Left kidney (tissue), 2 donors: ENCODE measurements around the gene BMP4. TPM values are rescaled to one million over a fixed set of nuclear protein-coding genes. Genes with fewer than 3 reads are reported as not detected.

ENCODE experiments used
- DNase-seq: peaks from one replicate; pipeline ENCODE4 v3.0.0-alpha.2; 2013
- polyA plus RNA-seq: library from polyadenylated mRNA; unstranded; fragments of 120-200 nt; gene quantifications from one replicate; pipeline ENCODE4 v1.2.1, GENCODE V29; 2013; ENCODE audit not compliant: insufficient read length

BMP4 gene
- polyA plus RNA-seq, 1 donor: 44.5 TPM

- no peak for DNase-seq
These were observed 12.1 kb upstream of the BMP4 start for GRCh38 chr14:53968726-53969125.

GRCh38 chr14:53967606-53968005 is 11.0 kb upstream of the BMP4 start:
- DNase-seq: no peak

DNA sequence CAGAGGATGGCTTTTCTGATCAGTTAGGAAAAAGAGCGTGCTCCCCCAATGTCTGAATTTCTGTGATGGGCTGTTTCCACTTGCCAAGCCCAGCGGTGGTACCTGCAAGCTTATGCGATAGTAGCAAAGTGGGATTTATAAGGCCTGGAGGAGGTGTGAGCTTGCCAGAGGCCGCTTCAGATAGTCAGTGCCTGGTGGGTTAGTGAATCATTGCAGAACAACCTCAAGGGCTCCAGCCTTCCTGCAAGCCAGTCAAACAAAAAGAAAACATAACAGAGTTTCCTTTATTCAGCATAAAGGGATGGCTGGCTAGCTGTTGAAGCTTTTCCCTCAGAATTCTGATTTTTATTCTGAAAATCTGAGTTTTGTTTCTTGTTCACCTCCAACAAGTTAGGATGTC is 7.6 kb upstream of the BMP4 start:
- no peak for DNase-seq

DNA sequence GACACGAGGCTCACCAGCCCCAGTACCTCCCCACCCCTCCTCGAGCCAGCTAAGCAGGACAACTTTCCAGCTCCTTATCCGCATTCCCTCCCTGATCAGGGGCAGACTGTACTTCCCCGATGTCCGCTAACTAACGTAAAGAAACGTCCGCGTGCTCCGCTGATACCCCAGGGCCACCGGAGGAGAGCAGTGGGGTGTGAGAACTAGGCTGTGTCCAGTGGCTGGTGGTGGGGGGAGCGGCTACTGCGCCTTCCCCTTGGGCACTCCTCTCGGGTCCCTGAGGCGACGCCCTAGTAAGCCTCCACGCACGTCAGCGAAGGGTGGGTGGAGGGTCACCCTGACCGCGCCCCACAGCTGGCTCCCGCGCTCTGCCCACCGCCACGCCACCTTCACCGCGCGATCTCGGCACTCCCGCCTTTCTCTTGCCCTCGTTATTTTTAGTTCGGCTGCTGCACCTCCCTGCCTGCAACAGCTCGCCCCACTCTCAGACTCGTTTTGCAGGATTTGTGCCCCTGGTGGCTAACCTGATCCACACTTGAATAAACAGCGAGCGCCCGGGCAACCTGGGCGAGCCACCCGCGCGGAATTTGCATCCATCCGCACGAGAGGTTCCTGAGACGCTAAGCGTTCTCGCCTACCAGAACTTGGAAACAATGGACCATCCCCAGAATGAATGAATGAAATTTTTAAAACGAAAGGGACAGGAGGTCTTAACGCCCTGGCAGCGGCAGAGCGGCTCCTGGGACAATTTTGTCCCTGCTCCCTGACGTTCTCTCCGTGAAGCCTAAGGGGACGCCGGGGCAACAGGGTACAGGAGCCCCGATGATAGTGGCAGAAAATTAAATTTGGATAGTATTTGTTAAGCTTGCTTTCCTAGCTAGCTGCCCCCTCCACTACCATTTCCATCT is 6.9 kb upstream of the BMP4 start:
- DNase-seq: peak; percentile 67

GRCh38 chr14:53962953-53963319 is 6.3 kb upstream of the BMP4 start:
- no peak for DNase-seq

- DNase-seq: no peak
These were observed 2.0 kb upstream of the BMP4 start for GRCh38 chr14:53958628-53959027.

DNA sequence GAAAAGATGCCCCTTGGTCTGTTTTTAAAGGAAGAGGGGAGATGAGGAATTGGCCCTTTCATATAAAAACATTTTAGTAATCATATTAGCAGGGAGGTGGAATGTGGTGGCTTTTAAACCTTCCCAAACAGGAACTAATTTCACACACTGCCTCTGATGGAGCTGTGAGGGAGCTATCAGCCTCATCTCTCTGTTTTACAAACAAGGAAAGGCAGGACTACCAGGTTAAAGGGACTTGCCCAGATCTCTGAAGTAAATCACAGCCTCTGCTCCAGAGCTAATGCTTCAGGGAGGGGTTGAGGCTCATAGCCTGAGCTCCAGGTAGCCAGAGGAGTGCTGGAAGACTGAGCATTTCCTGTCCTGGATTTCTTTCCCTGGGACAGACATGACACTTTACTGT is 1.1 kb upstream of the BMP4 start:
- DNase-seq: no peak

DNA sequence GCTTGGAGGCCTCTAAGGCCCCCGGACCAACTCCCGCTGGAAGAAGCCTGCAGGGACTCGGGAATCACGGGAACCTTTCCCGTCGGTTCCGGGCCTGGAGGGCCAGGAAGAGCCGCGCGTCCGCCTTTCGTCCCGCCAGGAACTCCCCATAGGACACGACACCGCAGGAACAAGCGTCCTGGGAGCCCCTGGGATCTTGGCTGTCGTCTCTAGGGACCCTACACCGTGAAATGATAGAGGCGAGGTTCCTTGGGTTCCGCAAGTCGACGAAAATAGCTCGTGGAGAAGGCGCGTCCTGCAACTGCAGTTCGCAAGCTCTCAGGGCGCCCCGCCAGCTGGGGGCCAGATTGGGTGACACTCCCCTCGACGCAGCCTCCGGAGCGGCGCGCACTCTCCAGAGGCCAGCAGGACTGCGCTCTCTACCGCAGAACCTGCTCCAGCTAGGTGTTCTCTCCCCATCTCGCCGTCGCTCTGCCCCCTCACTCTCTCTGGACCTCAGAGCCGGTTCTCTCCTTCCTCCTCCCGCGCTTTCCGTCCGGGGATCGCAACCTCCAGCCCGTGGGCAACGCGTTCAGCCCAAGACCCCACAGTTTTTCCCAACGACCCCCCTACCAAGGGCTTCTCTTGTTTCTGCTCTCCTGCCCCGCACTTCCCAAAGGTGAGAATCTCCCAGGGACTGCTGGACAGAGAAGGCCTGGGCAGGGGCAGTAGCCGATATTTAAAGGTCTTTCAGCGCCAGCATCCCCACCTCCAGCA is 776 bp downstream of the BMP4 start:
- DNase-seq: peak; percentile 50

DNA sequence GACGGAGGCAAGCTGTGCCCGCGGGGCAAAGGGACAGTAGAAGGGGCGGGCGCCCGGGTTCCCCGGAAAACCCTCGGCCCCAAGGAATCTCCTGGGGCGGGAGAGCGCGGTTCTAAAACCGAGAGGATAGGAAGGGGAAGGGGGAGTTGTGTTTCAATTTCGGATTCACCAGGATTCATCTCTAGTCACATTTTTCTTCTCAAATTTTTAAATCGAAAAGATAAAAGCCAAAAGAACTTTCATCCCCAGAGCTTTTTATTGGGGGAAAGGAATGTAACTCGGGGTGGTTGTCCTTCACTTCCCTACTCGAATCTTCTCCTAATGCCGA is 1.4 kb downstream of the BMP4 start:
- no peak for DNase-seq

- DNase-seq: no peak
These were observed 1.9 kb downstream of the BMP4 start for GRCh38 chr14:53954551-53955228.

GRCh38 chr14:53953828-53954550 is 2.6 kb downstream of the BMP4 start:
- DNase-seq: peak; percentile 43

- DNase-seq: peak; percentile 84
These were observed 3.4 kb downstream of the BMP4 start for GRCh38 chr14:53953002-53953827.

DNA sequence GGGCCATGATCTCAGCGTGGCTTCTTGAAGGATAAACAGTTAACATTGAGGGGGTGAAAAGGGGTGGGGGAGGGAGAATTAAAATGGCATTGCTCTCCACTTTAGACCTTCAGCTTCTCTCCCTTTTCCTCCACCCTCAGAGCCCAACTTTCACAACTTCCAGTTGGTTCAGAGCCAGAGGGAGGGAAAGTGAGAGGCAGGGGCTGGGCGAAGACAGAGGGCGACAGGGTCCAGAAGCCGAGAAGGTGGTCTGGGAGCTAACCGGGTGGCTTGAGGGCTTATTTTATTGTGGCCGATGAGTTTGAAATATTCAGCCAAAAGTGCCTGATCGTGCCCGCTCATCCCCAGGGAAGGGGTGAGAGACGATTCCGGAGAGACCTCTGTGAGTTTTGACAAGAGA is 4.1 kb downstream of the BMP4 start:
- no peak for DNase-seq

DNA sequence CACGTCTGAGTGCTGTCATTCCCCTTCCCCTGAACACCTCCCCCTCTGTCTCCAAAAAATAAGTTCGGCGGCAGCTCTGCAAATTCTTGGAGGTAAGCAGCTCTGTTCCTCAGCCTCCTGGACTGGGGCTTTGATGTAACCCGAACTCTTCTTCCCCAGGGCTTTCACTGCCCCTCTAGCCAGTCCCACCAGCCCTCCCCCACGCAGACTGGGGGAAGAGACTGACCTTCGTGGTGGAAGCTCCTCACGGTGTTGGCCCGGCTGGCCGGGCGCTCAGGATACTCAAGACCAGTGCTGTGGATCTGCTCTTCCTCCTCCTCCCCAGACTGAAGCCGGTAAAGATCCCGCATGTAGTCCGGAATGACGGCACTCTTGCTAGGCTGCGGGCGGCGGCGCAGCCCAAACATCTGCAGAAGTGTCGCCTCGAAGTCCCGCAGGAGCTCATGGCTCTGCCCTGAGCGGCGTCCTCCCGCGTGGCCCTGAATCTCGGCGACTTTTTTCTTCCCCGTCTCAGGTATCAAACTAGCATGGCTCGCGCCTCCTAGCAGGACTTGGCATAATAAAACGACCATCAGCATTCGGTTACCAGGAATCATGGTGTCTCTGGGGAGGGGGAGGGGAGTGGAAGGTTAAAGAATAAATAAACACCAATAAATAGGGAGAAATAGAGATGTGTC is 4.9 kb downstream of the BMP4 start:
- DNase-seq: peak; percentile 48

DNA sequence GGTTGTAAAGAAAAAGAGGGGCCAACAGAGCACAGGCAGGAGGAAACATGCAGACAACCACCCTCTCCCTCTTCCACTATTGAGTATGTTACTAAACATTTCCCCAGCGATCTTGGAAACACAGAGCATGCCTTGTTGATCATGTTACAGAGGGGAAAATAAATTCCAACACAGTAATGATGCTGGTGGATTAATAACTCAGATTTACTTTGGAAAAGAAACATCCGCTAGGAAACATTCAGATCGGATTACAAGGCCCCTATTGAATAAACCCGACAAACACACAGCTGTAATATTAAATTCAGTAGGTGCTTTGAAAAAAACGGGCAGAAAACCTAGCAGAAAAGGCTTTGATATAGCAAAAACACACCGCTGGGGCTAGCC is 5.4 kb downstream of the BMP4 start:
- peak; percentile 33 for DNase-seq

- DNase-seq: no peak
These were observed 6.4 kb downstream of the BMP4 start for GRCh38 chr14:53950031-53950793.

- DNase-seq: no peak
These were observed 7.4 kb downstream of the BMP4 start for GRCh38 chr14:53949201-53949600.

DNA sequence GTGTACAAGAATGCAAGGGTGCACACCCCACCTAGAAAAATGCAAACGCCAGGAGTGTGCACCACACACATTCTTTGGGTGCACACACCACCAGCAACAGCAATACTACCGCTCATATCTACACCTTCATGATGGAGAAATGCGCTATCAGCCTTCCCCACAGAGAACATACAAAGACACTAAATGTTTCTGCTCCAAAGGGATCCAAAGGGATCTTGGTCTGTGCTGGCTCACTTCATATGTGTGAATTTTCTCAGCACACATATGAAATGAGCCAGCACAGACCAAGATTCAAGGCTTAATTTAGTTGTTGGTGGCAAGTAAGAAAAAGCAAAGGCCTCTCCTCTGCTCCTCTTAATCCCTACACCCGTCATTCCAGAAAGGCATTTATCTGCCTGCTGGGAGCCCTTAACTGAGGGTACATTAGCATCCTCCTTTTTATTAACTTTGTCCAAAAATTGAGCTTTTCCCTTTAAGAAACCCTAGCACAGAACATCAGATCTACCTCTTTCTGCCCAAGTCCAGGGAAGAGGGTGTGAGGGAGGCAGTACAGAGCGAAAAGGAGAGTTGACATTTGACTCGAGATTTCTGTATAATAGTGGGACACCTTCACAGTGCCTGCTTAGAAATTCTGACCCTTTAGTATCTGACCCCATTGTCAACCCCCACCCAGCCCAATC is 8.3 kb downstream of the BMP4 start:
- DNase-seq: no peak

- no peak for DNase-seq
These were observed 9.0 kb downstream of the BMP4 start for GRCh38 chr14:53947452-53948204.
